NCI-H2107 (cell line): ENCODE results near the gene AP2A2.
A peak's percentile ranks its signal among the peaks of the same experiment; 100 is the strongest.

ENCODE experiments used
- DNase-seq: peaks from one replicate; lab custom pipeline; 2025; lab: John Stamatoyannopoulos, UW

AP2A2 gene

GRCh38 chr11:996681-997080 lies 71.0 kb downstream of the AP2A2 start:
- DNase-seq, result no peak

GRCh38 chr11:997907-998306 lies 72.2 kb downstream of the AP2A2 start:
- no peak for DNase-seq

- DNase-seq, result no peak
These were observed 73.3 kb downstream of the AP2A2 start for GRCh38 chr11:999009-999408.

- DNase-seq, result no peak
These were observed 74.9 kb downstream of the AP2A2 start for GRCh38 chr11:1000357-1001278.

GRCh38 chr11:1001617-1002405 lies 76.1 kb downstream of the AP2A2 start:
- no peak for DNase-seq

- no peak for DNase-seq
These were observed 76.8 kb downstream of the AP2A2 start for GRCh38 chr11:1002406-1002984.

GRCh38 chr11:1003159-1003558 lies 77.5 kb downstream of the AP2A2 start:
- DNase-seq, result no peak

GRCh38 chr11:1005928-1006327 lies 80.3 kb downstream of the AP2A2 start:
- DNase-seq, result peak; percentile 93

- peak; percentile 59 for DNase-seq
These were observed 81.1 kb downstream of the AP2A2 start for GRCh38 chr11:1006762-1007161.

- no peak for DNase-seq
These were observed 81.6 kb downstream of the AP2A2 start for GRCh38 chr11:1007279-1007678.

GRCh38 chr11:1008001-1008802 lies 82.5 kb downstream of the AP2A2 start:
- DNase-seq, result peak; percentile 25

GRCh38 chr11:1008803-1009145 lies 83.1 kb downstream of the AP2A2 start:
- no peak for DNase-seq

- no peak for DNase-seq
These were observed 83.7 kb downstream of the AP2A2 start for GRCh38 chr11:1009371-1009770.

- peak; percentile 39 for DNase-seq
These were observed 84.3 kb downstream of the AP2A2 start for GRCh38 chr11:1009991-1010390.

- no peak for DNase-seq
These were observed 85.1 kb downstream of the AP2A2 start for GRCh38 chr11:1010551-1011319.

GRCh38 chr11:1011320-1011698 lies 85.6 kb downstream of the AP2A2 start:
- DNase-seq, result no peak

- no peak for DNase-seq
These were observed 86.6 kb downstream of the AP2A2 start for GRCh38 chr11:1012291-1012690.

- DNase-seq, result peak; percentile 41
These were observed 87.3 kb downstream of the AP2A2 start for GRCh38 chr11:1012740-1013630.

GRCh38 chr11:1013631-1013935 lies 87.9 kb downstream of the AP2A2 start:
- DNase-seq, result no peak

- no peak for DNase-seq
These were observed 88.6 kb downstream of the AP2A2 start for GRCh38 chr11:1014276-1014675.
